Lower leg skin (tissue), 4 donors: ENCODE results near the gene ANKRD31. TPM values are rescaled to one million over a fixed set of nuclear protein-coding genes. Genes with fewer than 3 reads are reported as not detected.
"Not testable (repeated sequence)": the region's sequence is repeated elsewhere in the genome, so short reads cannot be mapped to it uniquely, and the experiment has no call there.

Experiments
- DNase-seq, 2 donors: peaks; one replicate each; pipeline ENCODE4 v3.0.0-alpha.2; 2019; ENCODE audit warnings: low spot score in 2 of 2
- H3K4me3 ChIP-seq: fragments of 200-600 bp; sonication (generic); 2 replicates; pipeline ENCODE4 v1.5.1; 2017; ENCODE audit warnings: mild to moderate bottlenecking, low read depth; ENCODE audit not compliant: poor library complexity, severe bottlenecking
- CTCF ChIP-seq, 3 donors: fragments of 450-650 bp; IDR thresholded peaks; one replicate each; pipeline ENCODE4 v1.5.1; 2016; ENCODE audit warnings: antibody characterized with exemption in 3 of 3, mild to moderate bottlenecking in 3 of 3, moderate library complexity in 2 of 3
- POLR2A ChIP-seq, 2 donors: fragments of 450-650 bp; IDR thresholded peaks; one replicate each; pipeline ENCODE4 v1.6.1; 2016 to 2017; ENCODE audit warnings: antibody characterized with exemption in 2 of 2, mild to moderate bottlenecking in 1 of 2, moderate library complexity in 1 of 2
- WGBS, 2 donors: methylation state at CpG; one replicate each; pipeline ENCODE4 v1.1.5; 2018; 5-methylcytosine and 5-hydroxymethylcytosine counted together
- intact Hi-C: fragments of 100-400 bp; cut with DNase I; formaldehyde crosslinking; loops from one replicate; pipeline ENCODE4 v1.15.0; 2023; ENCODE audit warnings: low total_unique reads
- total RNA-seq, 4 donors: library from RNA; depleted of rRNA; stranded (reverse); fragments of >200 nt; gene quantifications; one replicate each; pipeline ENCODE4 v1.1.0, GENCODE V29; 2016

The ANKRD31 gene
- total RNA-seq, 4 donors from 2014 or later: 0.13 to 0.20 (median 0.19) TPM; not detected in 1

GRCh38 chr5:75277463-75277862 is 40.8 kb upstream of the ANKRD31 start:
- TF ChIP-seq POLR2A (IDR thresholded peaks at IDR 0.05): no peak
- 69 to 80% methylated on average over 4 of the region's 4 CpGs for WGBS, 2 donors
- intact Hi-C loops: no loop called here
- DNase-seq: no peak
- H3K4me3 ChIP-seq: no peak overlapping the region

- no peak overlapping the region for H3K4me3 ChIP-seq
- no peak for TF ChIP-seq CTCF (IDR thresholded peaks at IDR 0.05)
- no peak for TF ChIP-seq POLR2A (IDR thresholded peaks at IDR 0.05)
- intact Hi-C loops: no loop called here
- 53 to 63% methylated on average over 3 of the region's 3 CpGs for WGBS, 2 donors
- no peak for DNase-seq
Observed at GRCh38 chr5:75275756-75276155, 39.1 kb upstream of the ANKRD31 start.

- TF ChIP-seq CTCF (IDR thresholded peaks at IDR 0.05) (no peak), POLR2A (IDR thresholded peaks at IDR 0.05) (no peak)
- intact Hi-C loops: no loop called here
- no peak for DNase-seq
- no peak overlapping the region for H3K4me3 ChIP-seq
- whole genome bisulfite sequencing, 2 donors: 72 to 80% methylated on average over 1 of the region's 1 CpG
Observed at GRCh38 chr5:75275147-75275546, 38.5 kb upstream of the ANKRD31 start.

GRCh38 chr5:75274486-75274885 is 37.8 kb upstream of the ANKRD31 start:
- no peak for TF ChIP-seq POLR2A (IDR thresholded peaks at IDR 0.05)
- TF ChIP-seq CTCF (IDR thresholded peaks at IDR 0.05): no peak
- no peak overlapping the region for H3K4me3 ChIP-seq
- WGBS, 2 donors: 79 to 94% methylated on average over 1 of the region's 1 CpG
- intact Hi-C loops: no loop called here
- DNase-seq: no peak

GRCh38 chr5:75270605-75271004 is 33.9 kb upstream of the ANKRD31 start:
- H3K4me3 ChIP-seq, intact Hi-C loops, DNase-seq: not testable (repeated sequence)
- no CpG with 5 or more reads among the region's 31 CpGs for WGBS, 2 donors

- intact Hi-C loops: no loop called here
- no peak for DNase-seq
- H3K4me3 ChIP-seq: no peak overlapping the region
- TF ChIP-seq CTCF (IDR thresholded peaks at IDR 0.05): no peak
- TF ChIP-seq POLR2A (IDR thresholded peaks at IDR 0.05): no peak
- WGBS, 2 donors: 39 to 43% methylated on average over 2 of the region's 2 CpGs
Observed at GRCh38 chr5:75265731-75266130, 29.1 kb upstream of the ANKRD31 start.

GRCh38 chr5:75262271-75262670 is 25.6 kb upstream of the ANKRD31 start:
- TF ChIP-seq POLR2A (IDR thresholded peaks at IDR 0.05): no peak
- no peak for TF ChIP-seq CTCF (IDR thresholded peaks at IDR 0.05)
- DNase-seq: no peak
- intact Hi-C loops: no loop called here
- H3K4me3 ChIP-seq: no peak overlapping the region
- WGBS, 2 donors: 79 to 82% methylated on average over 3 of the region's 3 CpGs
